Measurements from ENCODE around the gene CCDC50. TPM values are rescaled to one million over a fixed set of nuclear protein-coding genes. Genes with fewer than 3 reads are reported as not detected.

CCDC50 gene, protein sequence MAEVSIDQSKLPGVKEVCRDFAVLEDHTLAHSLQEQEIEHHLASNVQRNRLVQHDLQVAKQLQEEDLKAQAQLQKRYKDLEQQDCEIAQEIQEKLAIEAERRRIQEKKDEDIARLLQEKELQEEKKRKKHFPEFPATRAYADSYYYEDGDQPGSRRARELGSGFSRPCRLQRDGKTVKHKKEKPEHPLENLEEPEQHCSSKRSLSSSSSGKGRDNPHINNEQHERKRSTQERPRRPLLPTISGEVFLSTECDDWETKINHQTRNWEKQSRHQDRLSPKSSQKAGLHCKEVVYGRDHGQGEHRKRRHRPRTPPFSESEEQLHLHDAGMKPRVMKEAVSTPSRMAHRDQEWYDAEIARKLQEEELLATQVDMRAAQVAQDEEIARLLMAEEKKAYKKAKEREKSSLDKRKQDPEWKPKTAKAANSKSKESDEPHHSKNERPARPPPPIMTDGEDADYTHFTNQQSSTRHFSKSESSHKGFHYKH
- total RNA-seq, result 64.7 TPM

DNA sequence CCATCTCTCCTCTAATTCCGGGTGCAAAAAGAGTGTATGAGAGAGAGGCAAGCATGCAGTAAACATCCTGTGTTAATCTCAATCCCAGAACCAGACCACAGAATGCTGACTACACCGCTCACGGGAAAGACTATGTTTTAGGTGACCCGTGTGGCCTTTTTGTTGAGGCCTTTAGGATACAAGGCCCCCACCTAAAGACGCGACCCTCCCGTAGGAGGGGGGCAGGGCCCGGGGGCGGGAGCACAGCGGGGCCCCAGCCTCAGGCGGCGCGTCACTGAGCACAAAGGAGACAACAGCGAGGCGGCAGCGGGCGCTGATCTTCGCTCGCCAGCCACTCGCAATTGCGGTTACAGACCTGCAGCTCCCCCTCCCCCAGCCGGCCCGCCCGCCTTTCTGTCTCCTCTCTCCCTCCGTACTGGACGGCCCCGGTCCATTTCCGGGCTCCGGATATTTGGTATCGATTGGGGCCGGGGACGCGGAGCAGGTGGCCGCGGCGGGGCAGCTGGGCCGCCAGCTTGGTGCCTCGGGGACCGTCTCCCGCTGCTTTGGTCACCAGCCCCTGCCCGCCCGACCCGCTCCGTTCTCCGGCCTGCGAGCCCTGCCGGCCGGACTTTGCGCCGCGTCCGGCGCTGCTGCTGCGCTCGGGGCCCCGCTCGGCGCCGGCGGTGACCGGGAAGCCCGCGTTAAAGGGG lies at the start of gene CCDC50:
Gene CCDC50 (plus strand): TSS at position 433 of the 692 bp plus-strand sequence. CDS start 281 bp downstream, outside the sequence.
- intact Hi-C loops (cut with DNase I), result no loop called here
- DNase-seq (ENCODE audit: low spot score) (peak; percentile 91), ATAC-seq (peak; percentile 91)

DNA sequence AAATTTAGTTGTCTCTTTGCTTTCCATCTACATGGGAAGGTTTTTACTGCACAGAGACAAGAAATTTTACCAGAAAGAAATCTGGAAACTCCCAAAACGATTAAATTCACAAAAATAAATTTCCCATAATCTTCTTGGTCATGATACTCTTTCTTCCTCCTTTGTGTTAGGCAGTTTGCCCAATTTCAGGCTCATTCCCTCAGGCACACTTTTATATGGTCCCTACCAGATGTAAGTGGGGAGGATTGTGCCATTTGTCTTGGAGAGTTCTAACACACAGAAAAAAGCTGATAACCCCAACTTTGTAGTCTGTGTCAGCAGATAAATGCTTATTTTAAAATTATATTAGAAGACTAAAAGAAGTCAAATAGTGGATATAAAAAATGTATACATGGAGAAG lies 49.1 kb upstream of the CCDC50 start:
- DNase-seq (ENCODE audit: low spot score), result no peak
- intact Hi-C loops (cut with DNase I), result no loop called here
- no peak for ATAC-seq

DNA sequence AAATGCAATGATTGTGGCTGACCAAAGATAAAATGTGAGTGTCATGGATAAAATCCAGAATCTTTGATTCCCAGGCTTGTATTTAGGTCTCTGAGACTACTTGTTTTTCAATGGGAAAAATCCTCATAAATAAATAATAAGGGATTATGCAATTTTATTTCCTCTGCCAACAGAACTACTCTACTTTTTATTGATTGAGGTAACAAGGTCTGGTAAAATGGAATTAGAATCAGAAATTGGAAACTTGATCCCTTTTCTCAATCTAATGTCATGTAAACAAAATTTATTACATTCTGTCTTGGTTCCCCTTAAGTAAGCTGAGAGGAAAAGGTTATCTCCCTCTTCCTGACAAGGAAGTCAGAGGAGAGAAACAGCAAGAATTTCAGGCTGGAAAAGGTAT lies 48.3 kb upstream of the CCDC50 start:
- intact Hi-C loops (cut with DNase I), result no loop called here
- DNase-seq (ENCODE audit: low spot score) (no peak), ATAC-seq (no peak)

DNA sequence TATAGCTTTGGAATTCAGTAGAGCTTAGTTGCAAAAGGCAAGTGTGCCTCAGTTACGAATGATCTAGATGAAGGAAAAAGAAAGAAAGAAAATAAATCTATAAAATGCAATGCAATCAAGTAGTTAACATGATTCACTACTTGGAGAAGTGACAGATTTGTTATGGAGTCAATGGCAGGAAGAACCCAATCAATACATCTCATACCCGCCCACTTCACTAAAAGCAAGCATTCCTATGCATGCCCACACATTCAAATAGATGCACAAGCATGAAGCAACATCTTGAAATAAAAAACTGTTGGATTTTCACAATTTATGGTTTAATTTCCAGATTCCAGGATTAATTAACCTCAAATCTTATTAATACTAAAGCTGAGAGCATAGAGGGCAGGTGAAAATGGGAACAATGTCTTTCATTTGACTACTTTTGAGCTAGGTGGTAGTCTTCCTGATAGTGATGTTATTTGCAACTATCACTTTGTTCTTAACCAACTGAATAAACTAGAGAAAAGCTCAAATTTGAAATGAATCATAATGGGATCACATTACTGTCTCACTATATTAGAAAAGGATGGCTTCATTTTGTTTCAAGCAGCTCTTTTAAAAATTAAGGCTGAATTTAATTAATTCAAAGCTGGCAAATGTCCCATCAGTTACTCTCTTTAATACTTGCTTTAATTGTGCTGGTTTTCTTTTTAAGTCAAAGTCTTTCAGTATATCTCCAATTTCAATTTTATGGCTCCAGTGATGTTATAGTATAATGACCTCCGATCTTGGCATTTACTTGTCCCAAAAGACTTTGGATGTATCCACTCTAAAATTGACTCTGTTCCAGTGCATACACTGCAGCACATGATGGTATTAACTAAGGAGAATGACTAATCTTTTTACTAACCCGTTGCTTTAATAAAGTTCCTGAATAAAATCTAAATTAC lies 46.7 kb upstream of the CCDC50 start:
- DNase-seq (ENCODE audit: low spot score) (no peak), ATAC-seq (no peak)
- intact Hi-C loops (cut with DNase I), result no loop called here

DNA sequence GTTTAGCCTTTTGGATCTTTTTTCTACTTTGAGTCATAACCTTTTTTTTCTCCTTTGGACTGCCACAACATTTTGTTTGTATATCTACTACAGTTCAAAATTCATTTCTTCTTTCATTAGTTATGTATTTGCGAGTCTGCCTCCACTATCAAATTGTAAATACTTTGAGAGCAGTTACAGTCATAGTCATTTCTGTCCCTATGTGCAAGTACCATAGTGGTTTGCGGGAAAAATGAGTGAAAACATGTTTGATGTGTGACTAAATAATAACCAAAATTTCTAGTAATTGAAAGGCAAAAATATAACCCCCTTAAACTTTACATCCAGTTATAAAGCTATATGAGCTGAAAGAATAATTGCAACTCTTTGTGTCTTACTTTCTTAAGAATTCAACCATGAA lies 45.8 kb upstream of the CCDC50 start:
- intact Hi-C loops (cut with DNase I), result no loop called here
- ATAC-seq (no peak), DNase-seq (ENCODE audit: low spot score) (no peak)

DNA sequence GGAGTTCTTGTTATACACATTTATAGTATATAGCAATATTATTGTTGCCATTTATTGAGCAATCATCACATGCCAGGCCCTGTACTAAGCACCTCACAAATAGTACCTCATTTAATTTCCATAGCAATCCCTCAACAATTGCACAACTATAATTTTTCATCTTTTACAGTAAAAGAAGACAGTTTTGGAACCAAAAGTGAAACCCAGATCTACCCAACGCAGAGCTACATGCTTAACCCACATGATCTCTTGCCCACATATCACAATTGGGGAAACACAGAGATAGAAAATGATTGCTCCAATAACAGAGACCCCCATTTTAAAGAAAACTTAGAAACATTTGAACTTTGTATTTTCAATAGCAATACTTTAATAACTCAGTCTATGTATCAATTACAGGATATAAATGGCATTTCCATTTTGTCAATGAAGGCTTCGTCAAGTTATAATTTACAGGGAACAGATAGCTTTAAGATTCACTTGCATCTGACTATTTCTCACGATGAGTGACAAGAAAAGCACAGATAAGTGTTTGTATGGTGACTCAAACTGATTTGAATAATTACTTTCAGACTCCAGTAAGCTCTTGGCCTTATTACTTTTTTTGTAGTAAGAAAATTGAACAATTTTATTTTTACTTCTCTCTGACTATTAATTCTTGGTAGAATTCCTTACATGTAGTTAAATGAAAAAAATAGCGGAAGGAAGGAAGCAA lies 38.7 kb upstream of the CCDC50 start:
- intact Hi-C loops (cut with DNase I), result no loop called here
- DNase-seq (ENCODE audit: low spot score), result no peak
- ATAC-seq, result peak; percentile 48

DNA sequence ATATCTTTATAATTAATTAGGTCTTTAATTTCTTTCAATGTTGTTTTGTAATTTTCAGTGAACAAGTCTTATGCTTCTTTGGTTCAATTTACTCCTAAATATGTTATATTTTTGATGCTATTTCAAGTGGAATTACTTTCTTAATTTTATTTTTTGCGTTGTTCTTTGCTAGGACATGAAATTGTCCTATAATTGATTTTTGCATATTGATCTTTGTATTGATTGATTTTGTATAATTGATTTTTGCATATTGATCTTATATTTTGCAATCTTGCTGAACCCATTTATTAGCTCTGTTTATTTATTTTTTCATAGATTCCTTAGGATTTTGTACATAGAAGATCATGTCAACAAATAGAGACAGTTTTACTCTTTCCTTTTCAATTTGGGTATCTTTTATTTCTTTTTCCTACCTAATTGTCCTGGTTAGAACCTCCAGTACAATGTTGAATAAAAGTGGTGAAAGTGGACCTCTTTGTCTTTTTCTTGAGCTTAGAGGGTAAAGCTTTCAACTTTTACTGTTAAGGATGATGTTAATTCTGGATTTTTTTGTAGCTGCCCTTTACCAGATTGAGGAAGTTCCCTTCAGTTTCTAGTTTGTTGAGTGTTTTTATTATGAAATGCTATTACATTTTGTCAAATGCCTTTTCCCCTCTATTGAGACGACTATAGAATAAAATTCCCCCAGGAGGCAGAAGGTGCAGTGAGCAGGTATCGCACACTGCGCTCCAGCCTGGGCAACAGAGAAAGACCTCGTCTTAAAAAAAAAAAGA lies 36.8 kb upstream of the CCDC50 start:
- DNase-seq (ENCODE audit: low spot score) (no peak), ATAC-seq (no peak)
- intact Hi-C loops (cut with DNase I), result no loop called here

DNA sequence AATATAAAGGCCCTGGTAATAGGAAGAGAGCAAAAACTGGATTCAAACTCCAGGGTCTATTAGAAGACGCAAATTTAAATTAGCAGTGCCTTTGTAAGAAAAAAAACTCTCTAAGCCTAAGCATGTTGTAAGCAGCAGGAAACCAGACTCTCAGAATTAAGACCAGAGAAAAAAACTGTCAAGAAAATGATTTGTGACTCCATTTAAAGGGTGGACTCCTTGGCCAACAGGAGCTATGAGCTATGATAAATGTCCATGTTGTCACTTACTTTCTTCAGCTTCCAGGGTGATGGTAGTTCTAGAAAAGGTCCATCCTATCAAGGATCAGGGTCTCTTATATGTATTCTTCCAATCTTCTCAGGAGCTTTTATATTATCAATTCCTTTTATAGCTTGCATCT lies 34.9 kb upstream of the CCDC50 start:
- no peak for ATAC-seq
- intact Hi-C loops (cut with DNase I), result no loop called here
- DNase-seq (ENCODE audit: low spot score), result no peak

DNA sequence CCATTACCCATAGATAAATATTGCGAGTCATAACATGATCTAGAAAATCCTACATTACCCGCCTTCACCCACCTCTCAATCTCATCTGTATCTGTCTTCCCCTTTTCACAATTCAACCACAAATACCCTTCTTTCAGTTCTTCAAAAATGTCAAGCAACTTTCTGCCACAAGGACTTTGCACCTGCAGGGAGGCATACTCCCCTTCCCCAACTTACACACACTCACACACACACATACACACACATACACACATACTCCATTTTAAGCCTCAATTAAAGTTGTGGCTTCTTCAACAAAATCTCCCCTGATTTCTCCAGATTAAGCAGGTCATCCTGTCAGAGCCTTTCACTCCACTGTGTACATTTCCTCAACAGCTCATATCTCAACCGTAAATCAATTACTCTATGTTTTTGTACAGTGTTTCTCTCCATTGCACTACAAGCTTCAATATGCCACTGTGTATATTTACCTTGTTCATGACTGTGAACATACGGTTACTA lies 33.1 kb upstream of the CCDC50 start:
- ATAC-seq, result no peak
- DNase-seq (ENCODE audit: low spot score), result no peak

DNA sequence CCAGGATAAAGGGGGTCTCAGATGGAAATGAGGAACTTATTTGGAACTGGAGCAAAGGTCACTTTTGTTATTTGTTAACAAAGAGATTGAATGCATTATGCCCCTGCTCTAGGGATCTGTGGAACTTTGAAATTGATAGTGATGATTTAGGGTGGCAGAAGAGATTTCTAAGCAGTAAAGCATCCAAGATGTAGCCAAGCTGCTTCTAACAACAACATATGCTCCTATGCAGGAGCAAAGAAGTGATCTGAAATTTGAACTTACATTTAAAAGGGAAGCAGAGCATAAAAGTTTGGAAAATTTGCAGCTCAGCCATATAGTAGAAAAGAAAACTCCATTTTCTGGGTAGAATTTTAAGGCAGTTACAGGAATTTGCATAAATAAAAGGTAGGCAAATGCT lies 30.3 kb upstream of the CCDC50 start:
- intact Hi-C loops (cut with DNase I), result no loop called here
- no peak for DNase-seq (ENCODE audit: low spot score)
- ATAC-seq, result no peak

More for the DNA sequence above, 33.1 kb upstream of the CCDC50 start:
- intact Hi-C loops (cut with DNase I), result no loop called here

DNA sequence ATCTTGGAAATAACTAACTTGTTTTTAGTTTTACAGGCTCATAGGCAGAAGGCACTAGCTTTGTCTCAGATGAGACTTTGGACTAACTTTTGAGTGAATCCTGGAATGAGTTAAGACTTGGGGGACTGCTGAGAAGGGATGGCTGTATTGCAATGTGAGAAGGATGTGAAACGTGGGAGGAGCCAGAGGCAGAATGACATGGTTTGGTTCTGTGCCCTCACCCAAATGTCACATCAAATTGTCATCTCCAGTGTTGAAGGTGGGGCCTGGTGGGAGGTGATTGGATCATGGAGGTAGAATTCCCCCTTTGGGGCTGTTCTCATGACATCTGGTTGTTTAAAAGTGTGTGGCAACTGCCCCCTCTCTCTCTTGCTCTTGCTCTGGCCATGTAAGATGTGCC lies 28.8 kb upstream of the CCDC50 start:
- intact Hi-C loops (cut with DNase I), result no loop called here
- ATAC-seq, result no peak
- no peak for DNase-seq (ENCODE audit: low spot score)

DNA sequence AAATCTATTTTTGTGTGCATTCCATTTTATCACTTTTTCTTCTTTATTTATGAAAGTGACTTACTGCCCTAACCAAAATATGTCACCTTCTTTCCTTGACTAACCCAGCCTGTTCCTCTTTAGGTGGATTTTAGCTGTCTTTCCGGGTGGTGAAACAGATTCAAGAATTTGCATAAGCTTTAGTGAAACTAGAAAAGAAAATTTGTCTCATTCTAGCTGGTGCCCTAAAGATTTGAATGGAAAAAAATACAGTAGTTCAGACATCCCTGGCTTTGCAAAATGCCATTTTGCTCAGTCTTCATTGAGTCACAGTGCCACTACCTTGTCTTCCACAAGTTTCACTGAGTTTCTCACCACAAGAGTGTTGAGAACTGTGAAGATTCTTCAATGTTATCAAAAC lies 28.2 kb upstream of the CCDC50 start:
- intact Hi-C loops (cut with DNase I), result no loop called here
- ATAC-seq (no peak), DNase-seq (ENCODE audit: low spot score) (no peak)

DNA sequence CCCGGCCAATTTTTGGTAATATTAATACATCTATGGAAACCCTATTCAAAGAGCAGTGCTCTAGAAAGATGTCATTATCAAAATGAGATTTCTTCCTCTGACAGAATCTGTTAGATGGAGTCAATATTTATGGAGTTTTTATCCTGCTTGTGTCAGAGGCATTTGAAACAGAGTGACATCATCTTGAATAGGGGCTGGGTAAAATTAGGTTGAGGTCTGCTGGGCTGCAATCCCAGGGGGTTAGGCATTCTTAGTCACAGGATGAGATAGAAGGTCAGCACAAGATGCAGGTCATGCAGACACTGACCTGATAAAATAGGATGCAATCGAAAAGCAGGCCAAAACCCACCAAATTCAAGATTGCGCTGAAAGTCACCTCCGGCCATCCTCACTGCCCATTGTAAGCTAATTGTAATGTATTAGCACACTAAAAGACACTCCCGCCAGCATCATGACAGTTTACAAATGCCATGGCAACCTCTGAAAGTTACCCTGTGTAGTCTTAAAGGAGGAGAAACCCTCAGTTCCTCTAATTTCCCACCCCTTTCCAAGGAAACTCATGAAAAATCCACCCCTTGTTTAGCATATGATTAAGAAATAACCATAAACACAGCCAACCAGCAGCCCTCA lies 27.3 kb upstream of the CCDC50 start:
- intact Hi-C loops (cut with DNase I), result no loop called here
- DNase-seq (ENCODE audit: low spot score) (no peak), ATAC-seq (no peak)

DNA sequence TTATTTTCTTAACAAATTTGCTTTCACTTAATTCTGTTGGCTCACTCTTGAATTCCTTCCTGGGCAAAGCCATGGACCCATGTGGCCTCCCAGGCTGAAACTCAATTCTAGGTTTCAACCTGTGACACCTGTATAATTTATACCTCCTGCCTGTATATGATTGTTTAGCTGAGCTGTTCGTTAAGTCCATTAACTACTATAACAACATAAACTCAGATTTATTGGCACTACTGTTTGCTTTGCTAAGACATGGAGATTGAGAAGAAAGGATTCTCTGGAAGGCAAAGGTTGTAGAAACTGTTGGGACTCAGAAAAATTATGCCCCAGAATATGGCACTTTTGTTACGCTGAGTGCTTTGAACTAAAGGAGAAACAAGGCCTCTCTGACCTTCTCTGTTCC lies 26.7 kb upstream of the CCDC50 start:
- DNase-seq (ENCODE audit: low spot score) (no peak), ATAC-seq (no peak)
- intact Hi-C loops (cut with DNase I), result no loop called here

DNA sequence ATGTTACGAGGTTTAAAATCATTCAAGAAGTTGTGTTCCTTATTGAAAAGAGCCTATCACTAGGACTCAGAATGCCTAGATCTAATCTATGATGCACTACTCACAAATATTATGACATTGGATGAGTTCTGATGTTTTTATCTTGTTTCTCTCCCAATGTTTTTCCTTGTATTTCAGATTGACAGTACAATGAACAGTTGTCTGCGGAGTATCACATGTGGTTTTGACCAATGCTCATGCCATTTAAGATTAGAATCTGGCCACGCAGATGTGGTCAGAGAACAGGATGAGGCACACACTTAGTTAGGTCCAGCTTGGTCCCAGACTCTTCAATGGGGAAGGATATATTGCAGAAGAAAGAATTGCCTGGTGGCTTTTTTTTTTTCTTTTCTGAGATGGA lies 25.6 kb upstream of the CCDC50 start:
- intact Hi-C loops (cut with DNase I), result no loop called here
- DNase-seq (ENCODE audit: low spot score) (no peak), ATAC-seq (peak; percentile 24)

DNA sequence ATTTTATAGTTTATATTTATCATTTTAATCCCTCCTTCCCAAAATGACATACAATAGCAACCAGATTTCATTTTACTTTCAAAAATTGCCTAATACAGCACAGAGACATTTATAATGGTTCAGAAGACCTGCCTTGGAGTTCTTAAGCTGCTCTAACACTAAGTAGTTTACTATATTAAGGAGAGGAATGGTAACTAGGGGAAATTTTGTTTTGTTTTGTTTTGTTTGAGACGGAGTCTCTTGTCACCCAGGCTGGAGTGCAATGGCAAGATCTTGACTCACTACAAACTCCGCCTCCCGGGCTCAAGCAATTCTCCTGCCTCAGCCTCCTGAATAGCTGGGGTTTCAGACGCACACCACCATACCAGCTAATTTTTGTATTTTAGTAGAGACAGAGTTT lies 22.8 kb upstream of the CCDC50 start:
- DNase-seq (ENCODE audit: low spot score) (no peak), ATAC-seq (no peak)
- intact Hi-C loops (cut with DNase I), result no loop called here

DNA sequence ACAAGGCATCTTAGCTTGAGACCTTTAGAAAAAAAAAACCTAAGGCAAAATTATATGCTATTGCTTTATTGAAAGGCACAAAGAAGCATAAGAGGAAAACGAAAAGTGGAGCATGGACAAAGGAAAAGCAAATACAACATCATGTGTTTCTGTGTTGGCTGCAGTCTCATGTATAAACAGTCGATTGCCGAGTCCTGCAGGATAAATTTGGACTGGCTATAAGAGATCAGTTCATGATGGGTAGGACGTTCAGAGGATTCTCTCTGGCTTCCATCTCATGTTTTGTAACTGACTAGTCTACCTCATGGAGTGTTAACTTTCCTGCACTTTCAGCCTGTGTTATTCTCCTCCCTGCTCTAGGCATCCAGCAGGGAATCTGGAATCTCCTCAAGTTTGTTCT lies 21.9 kb upstream of the CCDC50 start:
- DNase-seq (ENCODE audit: low spot score) (no peak), ATAC-seq (no peak)
- intact Hi-C loops (cut with DNase I), result no loop called here

DNA sequence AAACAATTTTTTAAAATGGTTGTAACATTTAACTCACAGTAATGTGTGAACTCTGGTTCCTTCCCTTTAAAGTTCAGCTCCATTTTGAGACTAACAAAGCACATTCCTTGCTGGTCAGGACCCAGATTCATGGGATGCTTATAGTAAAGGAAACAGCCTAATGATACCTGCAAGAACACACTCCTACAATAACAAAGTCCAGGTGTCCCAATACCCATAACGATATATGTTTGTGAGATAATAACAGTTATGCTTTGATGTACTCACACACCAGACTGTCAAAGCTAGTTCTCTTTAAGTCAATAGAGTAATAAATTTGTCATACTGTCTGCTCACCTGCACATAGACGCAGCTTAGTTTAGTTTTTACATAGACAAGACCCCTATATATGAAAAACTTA lies 15.9 kb upstream of the CCDC50 start:
- ATAC-seq, result no peak
- intact Hi-C loops (cut with DNase I), result no loop called here

More for the DNA sequence above, 15.9 kb upstream of the CCDC50 start:
- no peak for DNase-seq (ENCODE audit: low spot score)
